HG03039 (cell line): Measurements from ENCODE around the gene MRAP.
"Not testable (repeated sequence)": the region's sequence is repeated elsewhere in the genome, so short reads cannot be mapped to it uniquely, and the experiment has no call there.

Experiments
- ATAC-seq: cut with Tn5 transposase; IDR thresholded peaks from one replicate; pipeline ENCODE4 v1.9.1; 2021; ENCODE audit warnings: mild to moderate bottlenecking, moderate library complexity; ENCODE audit not compliant: unreplicated experiment

Gene MRAP

DNA sequence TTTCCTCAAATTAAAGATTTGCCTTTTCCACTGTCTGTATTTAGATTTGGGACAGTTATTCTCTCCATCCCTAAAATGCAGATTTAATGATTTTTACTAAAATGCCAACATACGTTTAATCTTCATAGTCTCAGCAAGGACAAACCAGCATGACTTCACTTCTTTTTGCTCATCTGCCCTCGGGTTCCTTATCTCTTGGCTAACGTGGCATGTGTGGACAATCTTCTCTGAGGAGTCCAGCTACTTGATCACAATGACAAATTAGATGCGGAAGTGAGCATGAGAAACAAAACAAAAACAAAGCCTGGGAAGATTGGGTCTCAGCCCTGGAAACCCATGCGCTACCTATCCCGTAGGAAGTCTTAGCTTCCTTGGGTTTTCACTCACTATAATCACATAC is 1.0 kb downstream of the MRAP start:
- no peak for ATAC-seq

DNA sequence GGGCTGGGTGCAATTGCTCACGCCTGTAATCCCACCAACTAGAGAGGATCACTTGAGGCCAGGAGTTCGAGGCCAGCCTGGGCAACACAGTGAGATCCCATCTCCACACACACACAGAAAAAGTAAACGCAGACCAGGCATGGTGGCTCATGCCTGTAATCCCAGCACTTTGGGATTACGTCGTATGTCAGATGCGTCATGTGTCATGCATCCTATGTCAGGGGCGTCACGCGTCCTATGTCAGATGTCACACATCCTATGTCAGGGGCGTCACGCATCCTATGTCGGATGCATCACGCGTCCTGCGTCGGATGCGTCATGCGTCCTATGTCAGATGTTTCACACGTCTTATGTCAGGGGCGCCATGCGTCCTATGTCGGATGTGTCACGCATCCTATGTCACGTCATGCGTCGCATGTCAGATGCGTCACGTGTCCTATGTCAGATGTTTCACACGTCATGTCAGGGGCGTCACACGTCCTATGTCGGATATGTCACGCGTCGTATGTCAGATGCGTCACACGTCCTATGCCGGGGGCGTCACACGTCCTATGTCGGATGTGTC is 1.5 kb downstream of the MRAP start:
- ATAC-seq = no peak

DNA sequence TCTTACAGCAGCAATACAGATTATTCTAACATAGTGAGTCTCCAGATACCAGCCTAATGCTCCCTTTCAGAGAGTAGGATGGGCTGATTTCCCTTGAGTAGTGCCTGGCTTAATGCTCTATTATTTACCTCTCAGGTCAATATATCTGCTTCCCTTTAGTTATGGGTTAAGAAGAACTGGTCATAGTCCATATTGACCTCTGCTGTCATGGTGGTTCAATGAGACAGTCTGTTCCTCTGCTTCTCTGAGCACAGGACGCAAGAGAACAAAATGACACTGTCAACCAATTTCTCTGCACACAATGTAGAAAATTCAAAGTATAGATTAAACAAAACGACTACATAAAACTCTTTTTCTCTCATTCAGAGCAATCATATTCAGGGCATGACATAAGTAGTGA is 2.9 kb downstream of the MRAP start:
- no peak for ATAC-seq

DNA sequence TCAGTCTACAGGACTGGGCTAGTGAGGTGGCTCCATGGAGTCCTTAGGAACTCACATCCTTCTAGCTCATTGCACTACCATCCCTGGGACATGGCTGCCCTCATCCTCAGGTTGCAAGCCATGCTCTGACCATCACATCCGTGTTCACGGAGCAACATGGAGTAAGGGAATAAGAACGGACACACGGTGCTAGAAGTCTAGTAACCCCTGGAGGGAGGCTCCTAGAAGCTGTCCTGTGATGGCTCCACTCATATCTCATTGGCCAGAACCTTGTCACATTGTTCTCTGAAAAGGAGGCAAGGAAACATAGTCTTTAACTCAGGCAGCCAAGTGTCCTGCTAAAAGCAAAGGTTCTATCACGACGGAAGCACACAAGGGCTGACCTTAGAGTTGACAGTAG is 3.9 kb downstream of the MRAP start:
- no peak for ATAC-seq

DNA sequence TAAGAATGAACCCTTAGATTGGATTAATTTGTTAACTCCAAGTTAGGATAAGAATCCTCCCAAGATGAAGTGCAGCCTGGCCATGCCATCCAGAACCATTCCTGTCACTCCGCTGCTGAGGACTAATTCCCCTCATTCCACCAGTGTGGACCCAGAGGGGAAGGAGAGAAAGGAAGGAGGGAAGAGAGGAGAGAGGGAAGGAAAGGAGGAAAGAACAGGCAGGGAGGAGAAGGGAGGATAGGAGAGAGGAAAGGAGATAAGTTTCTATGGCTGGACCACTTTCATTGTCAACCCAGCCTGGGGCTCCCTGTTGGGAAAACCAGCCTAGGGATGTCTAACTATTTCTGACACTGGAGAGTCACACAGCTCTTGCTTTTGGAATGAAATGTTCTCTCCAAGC is 4.7 kb downstream of the MRAP start:
- ATAC-seq = no peak

DNA sequence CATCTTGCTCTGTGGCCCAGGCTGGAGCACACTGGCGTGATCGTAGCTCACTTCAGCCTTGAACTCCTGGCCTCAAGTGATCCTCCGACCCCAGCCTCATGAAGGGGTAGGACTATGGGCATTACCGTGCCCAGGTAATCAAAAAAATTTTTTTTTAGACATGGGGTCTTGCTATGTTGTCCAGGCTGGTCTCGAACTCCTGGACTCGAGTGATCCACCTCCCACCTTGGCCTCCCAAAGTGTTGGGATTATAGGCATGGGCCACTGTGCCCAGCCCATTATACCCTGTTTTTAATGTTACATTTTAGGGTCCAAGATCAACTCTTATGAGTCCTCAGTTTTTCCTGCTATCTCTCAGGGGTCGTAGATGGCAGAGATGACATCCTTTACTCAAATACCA is 6.3 kb downstream of the MRAP start:
- ATAC-seq = no peak

DNA sequence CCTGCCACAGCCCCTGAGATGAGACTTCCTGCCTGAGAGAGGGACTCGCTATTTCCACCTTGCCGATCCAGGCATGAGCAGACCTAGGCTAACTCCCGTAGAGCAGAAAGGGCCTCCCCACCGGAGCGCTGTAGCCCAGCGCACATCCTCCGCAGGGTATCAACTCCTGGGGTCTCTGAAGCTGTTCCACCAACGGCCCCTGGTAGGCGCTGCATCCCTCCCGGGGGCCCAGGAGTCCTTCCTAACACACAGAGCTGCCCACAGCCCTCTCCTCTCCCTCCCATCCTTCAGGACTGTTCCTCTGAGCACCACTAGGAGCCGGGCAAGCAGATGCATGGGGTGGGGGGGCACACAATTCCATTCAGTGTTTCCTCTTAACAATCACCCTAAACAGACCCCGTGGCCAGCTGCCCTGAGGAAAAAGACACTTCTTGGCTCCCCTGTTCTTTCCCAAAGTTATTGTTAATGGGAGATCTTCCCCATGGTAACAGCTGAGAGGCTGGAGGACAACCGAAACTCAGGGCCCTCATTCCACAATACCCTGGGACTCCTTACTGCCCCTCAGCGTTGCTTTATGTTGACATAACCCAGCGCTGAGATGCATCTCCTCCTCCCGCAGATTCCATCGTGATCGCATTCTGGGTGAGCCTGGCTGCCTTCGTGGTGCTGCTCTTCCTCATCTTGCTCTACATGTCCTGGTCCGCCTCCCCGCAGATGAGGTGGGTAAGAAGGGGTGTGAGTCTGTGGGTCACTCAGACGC is 7.5 kb downstream of the MRAP start:
- ATAC-seq = no peak

DNA sequence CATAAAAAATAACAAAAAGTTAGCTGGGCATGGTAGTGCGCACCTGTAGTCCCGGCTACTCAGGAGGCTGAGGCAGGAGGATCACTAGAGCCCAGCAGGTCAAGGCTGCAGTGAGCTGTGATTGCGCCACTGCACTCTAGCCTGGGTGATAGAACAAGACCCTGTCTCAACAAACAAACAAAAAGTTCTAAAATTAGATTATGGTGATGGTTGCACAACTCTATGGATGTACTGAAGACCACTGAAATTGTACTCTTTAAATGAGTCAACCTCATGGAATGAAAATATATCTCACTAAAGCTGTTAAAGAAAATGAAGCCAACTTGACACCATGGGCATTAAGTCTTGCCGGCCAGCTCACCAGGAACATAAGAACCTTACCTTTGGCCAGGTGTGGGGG is 9.1 kb downstream of the MRAP start:
- ATAC-seq = no peak

DNA sequence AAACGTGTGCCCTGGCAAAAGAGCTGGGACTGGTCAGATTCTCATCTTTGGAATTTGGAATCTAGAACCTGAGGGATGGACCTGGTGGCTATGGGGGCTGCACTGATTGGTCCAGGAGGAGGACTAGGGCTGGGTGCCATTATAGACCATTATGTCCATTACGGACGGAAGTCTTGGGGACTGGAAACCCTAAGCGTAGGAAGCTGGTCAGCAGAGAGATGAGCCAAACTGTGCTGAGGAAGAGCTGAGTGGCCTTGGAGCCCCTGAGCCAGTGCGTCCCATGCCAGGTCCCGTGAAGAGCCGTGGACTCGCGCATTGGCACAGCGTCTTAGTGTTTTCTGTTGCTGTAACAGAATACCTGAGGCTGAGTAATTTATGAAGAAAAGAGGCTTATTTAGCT is 10.0 kb downstream of the MRAP start:
- ATAC-seq = no peak

DNA sequence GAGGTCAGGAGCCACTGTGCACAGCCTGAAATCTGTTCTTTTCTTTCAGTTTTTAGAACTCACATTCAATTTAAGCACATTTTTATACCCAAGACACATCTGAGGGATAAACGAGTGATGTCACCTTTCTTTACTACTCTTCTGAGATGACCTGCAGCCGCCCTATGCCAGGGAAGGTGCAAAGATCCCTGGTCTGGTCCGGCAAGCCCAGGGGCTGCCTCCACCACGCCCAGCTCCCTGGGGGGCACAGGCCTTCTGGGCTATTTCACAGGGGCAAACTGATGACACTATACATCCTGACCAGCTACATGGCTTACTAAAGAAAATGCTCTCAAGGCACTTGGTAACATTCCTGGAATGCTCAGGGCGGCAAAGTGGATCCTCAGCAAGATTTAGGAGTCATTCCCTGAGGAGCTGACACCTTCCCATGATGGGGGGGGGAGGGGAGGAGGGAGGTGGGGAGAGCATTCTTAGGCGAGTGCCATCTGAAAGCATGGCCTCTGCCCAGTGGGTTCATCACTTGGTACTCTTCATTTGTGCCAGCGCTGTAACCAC is 11.3 kb downstream of the MRAP start:
- no peak for ATAC-seq

DNA sequence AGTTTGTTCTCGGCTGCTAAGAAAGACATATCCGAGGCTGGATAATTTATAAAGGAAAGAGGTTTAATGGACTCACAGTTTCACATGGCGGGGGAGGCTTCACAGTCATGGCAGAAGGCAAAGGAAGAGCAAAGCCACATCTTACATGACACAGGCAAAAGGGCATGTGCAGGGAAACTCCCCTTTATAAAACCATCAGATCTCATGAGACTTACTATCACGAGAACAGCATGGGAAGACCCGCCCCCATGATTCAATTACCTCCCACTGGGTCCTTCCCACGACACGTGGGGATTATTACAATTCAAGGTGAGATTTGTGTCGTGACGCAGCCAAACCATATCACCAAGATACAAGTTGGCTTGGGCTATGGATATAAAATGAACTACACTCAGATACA is 12.3 kb downstream of the MRAP start:
- ATAC-seq = not testable (repeated sequence)

DNA sequence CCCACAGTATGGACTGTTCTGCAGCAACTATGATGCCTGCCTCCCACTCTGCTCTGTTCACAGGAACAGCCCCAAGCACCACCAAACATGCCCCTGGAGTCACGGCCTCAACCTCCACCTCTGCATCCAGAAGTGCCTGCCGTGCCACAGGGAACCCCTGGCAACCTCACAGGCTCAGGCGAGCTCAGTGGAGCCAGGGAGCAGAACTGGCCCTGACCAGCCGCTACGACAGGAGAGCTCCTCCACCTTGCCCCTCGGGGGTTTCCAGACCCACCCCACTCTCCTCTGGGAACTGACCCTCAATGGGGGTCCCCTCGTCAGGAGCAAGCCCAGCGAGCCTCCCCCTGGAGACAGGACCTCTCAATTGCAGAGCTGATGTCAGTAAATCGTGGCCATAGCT is 13.0 kb downstream of the MRAP start:
- no peak for ATAC-seq

DNA sequence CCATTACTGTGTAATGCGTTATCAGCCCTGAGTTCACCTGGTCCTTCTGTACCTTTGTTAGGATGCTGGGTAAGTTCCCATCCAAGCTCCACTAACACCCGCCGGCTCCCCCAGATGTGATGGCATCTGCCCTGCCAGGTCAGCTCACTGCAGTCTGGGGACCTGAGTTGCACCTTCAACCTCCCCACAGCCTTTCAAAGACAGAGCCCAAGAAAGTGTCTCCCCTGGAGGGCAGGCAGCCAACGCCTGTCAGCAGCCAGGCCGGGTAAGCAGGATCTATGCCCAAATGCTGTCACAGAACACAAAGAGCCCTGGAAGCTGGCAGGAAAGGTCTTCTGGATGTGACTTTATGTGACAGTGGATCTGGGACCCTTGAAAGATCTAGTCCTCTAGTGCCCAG is 13.7 kb downstream of the MRAP start:
- no peak for ATAC-seq

DNA sequence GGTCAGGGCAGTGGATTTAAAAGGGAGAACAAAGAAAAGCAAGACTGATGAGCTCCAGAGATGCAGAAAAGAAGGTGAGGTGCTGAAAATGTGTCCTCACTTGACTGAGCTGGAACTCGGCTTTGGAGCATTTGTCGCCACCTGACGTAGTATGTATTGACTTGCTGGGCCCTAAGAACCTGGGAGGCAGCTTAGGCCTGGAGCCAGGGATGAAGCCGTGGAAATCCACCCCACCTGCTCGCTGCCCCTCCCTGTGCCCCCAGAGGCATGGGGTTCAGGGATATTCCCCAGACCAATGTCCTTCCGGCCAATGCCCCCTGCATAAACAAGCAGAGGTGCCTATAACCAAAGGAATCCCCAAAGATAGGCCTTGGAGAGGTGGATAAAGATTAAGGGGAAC is 14.3 kb downstream of the MRAP start:
- no peak for ATAC-seq

DNA sequence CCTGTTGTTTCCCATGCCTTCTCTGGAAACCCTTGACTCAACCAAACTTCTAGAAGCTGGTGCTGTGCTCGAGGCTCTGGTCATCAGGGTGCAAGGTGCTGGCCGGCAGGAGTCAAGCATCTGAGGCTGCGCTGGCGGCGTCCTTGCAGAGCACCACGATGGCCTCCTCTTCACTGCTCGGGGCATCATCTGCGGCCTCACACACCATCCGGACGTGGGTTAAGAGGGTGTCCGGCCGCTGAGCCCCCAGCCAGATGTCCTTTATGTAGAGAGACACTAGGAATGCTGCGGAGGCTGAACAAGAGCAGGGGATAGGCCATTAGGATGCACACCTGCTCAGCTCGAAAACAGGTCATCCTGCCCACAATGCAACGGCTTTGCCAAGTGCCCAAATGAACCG is 16.2 kb downstream of the MRAP start:
- no peak for ATAC-seq

DNA sequence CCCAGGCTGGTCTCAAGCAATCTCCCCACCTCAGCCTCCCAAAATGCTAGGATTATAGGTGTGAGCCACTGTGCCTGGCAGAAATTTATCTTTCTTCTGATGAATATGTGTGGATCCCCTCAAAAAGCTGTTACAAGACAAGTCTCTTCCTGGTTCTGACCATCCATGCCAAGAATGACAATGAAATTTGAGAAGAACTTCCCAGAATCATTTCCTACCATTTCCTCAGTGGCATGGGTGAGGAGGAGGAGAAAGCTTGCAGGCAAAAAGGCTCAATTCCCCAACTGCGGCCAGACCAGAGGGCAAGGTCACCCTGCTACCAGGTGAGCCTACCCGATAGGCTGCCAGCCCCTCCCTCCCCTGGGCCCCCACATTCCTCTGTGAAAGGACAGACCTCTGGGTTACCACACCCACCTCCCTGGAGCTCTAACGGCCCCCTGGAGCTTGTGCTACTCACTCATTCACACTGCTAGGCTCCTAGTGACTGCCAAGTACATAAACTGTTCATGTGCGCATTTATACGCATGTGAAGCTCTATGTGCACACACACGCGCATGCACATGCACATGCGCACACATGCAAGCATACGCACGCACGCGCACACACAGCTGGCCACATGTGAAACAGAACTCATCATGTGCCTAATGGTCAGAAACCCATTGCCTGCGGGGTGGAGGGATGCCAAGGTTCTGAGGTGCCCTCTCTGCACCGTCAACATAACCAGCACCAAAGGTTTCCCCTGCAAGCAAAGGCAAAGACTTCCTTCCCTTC is 17.0 kb downstream of the MRAP start:
- no peak for ATAC-seq

DNA sequence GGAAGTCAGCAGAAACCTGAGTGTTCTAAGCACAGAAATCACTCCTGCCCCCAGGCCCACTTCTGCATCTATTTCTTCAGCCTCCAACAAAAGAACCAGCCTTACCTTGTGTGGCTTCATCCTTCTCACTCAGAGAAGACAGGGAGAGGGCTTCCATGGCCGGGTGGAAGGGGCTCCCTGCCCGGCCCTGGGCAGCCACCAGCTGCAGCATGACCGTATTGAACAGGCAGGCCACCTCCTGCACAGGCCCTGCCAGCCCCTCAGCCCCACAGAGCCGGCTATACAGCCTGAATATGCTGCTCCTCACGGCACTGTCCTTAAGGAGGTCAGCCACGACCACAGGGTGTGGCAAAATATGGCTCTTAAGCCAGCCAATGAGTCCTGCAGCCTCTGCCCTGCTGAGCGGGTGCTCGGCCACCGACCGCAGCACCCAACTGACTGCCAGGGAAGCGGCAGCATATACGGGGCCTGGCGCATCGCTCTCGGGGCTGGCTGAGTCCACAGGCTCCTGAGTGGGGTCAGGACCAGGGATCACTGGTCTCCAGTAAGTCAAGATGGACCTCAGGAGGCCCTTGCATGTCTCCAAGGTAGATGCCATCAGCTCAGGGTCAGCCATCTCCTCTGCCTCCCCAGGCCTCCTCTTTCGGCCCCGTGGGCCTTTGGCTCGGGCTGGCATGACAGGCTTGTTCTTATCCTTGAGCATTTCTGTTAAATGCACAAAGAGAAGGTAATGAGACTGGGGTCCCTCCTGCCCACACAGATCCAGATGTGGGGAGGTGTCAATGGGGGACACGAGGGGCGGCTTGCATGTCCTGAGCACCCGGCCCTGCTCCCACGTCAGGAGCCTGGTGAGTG is 17.9 kb downstream of the MRAP start:
- ATAC-seq = no peak

DNA sequence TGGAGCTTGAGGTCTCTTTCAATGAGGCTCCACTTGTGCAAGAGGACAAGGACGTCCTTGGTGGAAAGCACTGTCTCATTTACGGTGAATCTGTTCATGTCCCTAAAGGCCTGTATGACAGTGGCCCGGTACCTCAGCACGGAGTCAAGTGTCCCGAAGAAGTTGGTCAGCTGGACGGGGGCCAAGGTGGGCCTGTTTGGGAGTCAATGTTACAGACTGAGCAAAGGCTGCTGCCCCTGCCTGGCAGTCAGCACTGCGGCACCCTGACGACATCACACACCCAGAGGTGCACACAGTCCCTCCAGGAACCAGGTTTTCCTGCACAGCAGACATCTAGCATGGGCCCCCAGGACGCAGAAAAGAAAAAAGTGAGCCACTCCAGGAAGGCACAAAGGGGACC is 19.1 kb downstream of the MRAP start:
- ATAC-seq = no peak

DNA sequence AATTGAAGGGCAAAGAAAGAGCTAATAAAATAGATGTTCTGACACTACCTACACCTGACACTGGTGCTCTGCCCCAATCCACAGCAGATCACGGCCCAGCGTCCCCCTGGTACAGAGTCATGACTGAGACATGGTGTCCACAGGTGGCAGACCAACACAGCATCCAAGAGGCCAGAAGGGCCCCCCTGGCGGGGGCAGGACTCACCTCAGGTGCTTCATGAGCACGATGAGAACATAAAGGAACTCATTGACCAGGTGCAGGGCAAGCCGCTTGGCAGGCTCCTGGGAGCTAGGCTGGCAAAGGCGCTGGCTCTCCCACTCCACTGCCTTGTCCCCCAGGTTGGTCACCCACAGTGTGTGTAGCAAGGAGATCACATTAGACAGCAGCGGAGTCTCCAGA is 20.4 kb downstream of the MRAP start:
- no peak for ATAC-seq

DNA sequence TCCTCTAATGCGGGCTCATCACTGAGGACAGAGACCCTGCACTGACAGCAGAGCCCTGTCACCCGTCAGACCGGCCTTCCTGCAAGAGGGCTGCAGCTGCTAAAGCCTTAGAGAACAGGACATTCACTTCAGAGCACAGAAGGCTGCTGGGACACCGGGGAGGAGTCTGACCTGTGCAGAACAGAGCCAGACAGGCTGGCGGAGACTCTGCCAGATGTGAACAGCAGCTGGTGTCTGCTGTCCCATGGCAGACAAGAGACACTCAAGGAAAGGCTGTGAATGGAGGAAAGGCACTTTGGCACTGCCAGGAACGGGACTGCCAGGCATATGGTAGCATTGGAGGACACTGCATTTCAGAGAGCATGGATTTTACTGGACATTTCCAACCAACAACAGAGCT is 21.4 kb downstream of the MRAP start:
- no peak for ATAC-seq

DNA sequence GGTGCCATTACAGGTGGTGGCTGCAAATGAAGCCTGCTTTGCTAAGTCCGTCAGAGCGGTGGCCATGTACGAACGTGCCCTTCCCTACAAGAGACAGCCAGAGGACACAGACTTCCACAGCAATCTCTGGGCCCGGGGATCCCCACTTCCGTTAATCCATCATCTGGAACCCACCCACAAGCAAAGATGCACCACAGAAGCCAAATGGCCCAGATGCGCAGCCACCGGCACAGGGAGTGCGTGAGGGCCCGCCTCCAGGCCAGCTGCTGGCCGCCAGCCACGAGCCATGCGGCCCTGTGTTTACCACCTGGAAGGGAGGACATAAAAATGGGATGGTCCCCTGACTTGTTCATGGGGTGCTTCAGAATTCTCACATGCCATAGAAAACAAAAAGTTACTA is 22.1 kb downstream of the MRAP start:
- ATAC-seq = no peak
